Right renal pelvis (tissue), 4 donors: ENCODE data around the gene PRB3. TPM values are rescaled to one million over a fixed set of nuclear protein-coding genes. Genes with fewer than 3 reads are reported as not detected.

Source experiments
- DNase-seq, 4 donors: peaks; one replicate each; pipeline ENCODE4 v3.0.0-alpha.2; 2013; ENCODE audit warnings: low read depth in 4 of 4, low spot score in 3 of 4, missing footprints in 1 of 4
- polyA plus RNA-seq, 4 donors: library from polyadenylated mRNA; unstranded; fragments of 120-200 nt; gene quantifications; one replicate each; pipeline ENCODE4 v1.2.1, GENCODE V29; 2013; ENCODE audit not compliant: insufficient read length in 4 of 4

Gene PRB3
- polyA plus RNA-seq, result under 1 TPM in 2 of 4 donors, not detected in 2; 0.08 to 0.19 TPM

DNA sequence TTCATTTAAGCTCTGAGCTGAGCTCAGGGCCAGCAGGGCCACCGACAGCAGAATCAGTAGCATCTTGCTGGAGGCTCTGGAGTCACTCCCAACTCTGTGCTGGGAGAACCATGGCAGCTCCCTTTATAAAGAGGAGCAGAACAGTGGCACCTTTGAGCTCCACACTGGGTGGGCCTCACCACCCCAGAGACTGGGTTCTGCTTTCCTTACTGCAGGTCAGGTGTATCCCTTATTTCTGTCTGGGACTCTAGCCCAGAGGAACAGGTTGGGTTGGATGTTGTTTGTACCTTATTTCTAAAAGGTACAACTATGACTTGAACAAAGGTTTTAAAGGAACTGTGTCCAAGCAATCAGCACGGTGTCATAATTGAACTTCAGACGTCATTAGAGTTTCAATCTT, at the start of gene PRB3:
TSS of gene PRB3 (minus strand) at position 101 of the 400 bp plus-strand sequence. CDS start at position 63, 38 bp downstream.
- no peak for DNase-seq

DNA sequence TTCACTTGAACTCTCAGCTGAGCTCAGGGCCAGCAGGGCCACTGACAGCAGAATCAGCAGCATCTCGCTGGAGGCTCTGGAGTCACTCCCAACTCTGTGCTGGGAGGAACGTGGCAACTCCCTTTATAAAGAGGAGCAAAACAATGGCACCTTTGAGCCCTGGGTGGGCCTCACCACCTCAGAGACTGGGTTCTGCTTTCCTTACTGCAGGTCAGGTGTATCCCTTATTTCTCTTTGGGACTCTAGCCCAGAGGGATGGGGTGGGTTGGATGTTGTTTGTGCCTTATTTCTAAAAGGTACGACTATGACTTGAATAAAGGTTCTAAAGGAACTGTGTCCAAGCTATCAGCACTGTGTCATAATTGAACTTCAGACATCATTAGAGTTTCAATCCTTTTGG, 40.8 kb upstream of the PRB3 start, which contains the start of gene PRB4:
TSS of gene PRB4 (minus strand) at position 101 of the 400 bp plus-strand sequence. CDS start at position 63, 38 bp downstream.
- DNase-seq, result no peak

DNA sequence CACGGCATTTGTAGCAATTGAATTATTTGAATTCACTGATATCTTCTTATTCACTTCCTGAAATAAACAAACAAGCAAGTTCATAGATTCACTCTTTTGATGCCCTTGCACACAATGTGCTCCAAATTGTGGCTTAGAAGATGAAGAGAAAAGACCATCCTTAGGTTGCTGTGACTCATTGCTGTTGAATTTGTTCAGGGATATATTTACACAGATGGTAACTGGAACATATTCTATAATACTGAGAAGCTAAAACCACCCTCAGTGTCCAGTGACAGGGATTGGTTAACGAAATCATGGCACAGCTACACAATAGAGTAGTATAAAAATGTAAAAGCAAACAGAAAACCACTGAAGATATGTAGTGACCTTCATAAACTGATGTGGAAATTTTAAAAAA, 37.6 kb upstream of the PRB3 start:
- DNase-seq, result no peak

DNA sequence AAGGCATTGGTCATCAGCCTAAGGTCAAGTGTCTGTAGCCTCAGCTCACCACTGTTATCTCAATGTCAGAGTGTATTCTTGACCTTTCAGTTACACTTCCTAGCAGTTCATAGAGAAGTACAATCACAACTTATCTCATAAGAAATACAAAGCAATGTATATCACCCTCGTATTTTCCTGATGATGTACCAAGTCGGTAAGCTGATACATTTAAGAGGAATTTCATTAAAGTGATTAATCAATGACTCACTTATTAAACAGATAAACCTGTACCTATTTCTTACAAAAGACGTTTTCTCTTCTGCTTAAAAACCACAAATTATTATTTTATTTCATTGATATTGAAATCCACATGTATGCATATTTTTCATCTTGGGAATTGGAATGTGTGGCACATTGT, 3.9 kb upstream of the PRB3 start:
- DNase-seq, result no peak

DNA sequence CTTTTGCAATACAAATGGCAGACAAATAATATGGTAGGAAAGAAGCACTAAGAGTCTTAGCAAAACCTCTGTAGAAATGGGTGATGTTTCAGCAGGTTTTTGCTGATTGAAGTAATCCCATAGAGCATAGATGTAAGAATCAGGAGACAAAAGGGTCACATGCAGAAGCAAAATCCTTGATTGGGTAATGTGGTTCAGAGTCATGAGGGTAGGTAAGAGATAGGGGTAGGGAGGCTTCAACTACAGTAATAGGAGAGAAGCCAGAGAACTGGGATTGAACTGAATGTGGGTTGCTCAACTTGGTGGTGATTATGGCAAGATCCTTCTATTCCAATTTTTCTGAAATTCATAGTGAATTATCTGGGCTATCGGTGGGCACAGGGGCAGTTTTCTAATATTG, 5.0 kb downstream of the PRB3 start:
- no peak for DNase-seq

DNA sequence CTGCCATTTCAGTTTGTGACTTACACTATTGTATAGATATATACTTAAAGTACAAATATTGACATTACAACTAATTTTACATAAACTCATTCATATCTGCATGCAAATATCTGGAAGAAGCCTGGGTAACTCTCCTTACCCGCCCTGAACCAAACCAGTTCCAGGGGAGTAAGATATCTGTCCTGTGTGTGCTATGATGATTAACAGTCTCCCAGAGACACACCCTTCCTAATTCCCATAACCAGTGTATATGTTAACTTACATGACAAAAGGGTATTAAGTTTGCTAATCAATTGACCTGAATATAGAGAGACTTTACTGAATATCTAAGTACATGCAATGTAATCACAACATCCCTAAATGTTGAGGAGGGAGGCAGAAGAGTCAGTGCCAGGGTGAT, 23.0 kb downstream of the PRB3 start:
- DNase-seq, result no peak

DNA sequence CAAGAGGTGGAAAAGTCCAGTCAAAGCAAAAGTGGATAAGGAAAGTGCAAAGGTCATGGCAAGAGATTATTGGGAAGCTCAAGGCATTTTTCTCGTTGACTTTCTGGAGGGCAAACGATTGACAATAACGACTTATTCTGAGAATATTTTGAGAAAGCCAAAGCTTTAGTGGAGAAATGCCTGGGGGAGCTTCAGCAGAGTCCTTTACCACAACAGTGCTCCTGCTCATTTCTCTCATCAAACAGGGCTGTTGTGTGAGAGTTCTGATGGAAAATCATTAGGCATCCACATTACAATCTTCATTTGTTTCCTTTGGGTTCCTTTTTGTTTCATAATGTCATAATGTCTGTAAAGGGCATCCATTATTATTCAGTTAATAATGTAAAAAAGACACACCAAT, 26.9 kb downstream of the PRB3 start:
- DNase-seq, result no peak

DNA sequence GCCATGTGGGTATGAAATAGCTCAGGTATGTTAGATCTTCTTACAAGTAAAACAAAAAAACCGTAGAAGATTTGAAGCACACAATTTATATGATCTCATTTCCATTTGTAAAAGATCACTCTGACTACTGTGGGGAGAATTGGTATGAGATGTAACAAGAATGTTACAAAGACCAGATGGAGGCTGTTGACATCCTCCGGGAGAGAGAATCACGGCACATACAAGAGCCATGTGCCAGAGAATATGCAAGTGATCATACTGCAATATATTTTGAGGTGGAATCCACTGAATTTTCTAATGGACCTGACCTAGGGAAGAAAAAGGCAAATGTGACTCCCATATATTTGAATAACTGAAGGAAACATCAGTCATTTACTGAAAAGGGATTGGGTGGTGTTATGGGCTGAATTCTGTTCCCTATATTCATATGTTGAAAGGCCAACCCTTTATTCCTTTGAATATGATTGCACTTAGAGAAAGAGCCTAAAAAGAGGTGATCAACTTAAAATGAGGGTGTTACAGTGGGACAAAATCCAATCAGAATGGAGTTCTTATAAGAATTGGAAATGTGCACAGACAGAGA, 29.1 kb downstream of the PRB3 start:
- no peak for DNase-seq

DNA sequence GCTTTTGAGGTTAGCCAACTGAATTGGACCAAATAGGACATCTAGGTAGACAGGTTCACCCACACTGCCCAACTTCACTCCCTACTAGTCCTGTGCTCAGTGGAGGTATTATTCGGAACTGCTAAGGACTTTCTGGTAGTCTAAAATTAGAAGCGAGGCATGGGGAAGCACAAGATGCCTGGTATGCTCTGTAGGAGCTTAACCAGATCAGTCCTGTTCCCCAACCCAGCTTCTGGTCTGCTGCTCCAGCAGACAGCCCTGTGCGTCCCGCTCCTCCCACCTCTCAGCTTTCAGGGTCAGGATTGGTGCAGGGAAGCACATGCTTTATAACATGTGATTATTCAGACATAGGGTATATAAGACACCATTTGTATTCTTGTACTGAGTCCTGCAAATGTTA, 31.2 kb downstream of the PRB3 start:
- no peak for DNase-seq

DNA sequence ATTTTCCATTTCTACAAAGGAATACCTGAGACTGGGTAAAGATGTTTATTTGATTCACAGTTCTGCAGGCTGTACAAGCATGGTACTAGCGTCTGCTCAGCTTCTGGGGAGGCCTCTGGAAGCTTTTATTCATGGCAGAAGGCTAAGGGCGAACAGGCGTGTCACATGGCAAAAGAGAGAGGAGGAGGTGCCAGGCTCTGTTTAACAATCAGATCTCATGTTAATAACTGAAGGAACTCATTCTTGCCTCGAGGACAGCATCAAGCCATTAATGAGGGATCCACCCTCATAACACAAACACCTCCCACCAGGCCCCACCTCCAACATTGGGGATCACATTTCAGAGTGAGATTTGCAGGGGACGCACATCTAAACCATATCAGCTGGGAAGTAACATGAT, 36.0 kb downstream of the PRB3 start:
- no peak for DNase-seq

DNA sequence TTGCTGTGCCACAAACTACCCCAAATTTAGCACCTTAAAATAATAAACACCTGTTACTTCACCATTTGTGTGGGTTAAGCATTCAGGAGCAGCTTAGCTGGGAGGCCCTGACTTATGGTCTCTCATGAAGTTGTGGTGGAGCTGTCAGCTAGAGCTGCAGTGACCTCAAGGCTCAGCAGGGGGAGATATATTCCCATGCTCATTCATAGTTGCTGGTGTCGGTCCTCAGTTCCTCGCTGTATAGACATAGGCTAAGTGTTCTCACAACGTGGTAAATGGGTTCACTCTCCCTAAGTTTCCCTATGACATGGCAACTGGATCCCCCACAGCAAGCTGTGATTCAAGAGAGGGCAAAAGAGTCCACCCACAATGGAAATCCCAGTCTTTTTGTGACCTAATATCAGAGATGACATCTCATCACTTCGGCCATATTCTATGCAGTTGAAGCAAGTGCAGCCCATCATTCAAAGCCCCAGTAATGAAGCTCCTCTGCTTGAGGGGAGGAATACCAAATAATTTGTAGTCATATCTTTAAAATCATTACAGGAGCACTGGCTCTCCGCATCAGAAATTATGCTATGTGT, 41.1 kb downstream of the PRB3 start:
- peak; percentile 0 to 12 (median 4) for DNase-seq

DNA sequence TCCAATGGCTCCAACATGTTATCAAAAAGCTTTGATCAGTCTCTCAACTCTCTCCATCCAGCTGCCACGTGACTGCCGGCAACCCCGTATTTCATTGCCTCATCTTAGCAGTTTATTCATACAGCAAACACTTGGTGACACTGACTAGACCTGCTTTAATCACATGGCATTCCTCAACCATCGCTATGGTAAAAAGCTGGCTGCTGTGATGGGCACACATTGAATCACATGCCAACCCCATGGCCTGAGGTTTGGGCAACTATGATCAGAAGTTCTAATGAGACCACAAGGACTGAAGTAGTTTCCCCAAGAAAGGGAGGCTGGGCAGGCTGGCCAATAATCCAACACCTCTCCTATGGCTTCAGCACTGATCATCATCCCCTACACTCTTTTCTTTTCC, 42.1 kb downstream of the PRB3 start:
- DNase-seq, result no peak

Other genes starting within 250 kb of the PRB3 start
- 1 to 10 TPM in 2 of 4 donors, under 1 TPM in 2; 0.79 to 1.5 (median 1.2) TPM for gene TAS2R19, start 247.1 kb downstream of the PRB3 start, polyA plus RNA-seq
- 1 to 10 TPM in 2 of 4 donors, under 1 TPM in 2; 0.65 to 1.9 (median 0.92) TPM for gene TAS2R31, start 238.3 kb downstream of the PRB3 start, polyA plus RNA-seq
- under 1 TPM in 2 of 4 donors, not detected in 2; 0.09 to 0.22 TPM for gene TAS2R46, start 207.4 kb downstream of the PRB3 start, polyA plus RNA-seq
- under 1 TPM; 0.16 to 0.62 (median 0.40) TPM for gene TAS2R43, start 177.4 kb downstream of the PRB3 start, polyA plus RNA-seq
- gene TAS2R30, start 135.1 kb downstream of the PRB3 start, polyA plus RNA-seq, result under 1 TPM in 1 of 4 donors, not detected in 3; 0.16 TPM
- gene SMIM10L1, start 98.5 kb downstream of the PRB3 start, polyA plus RNA-seq, result 10 to 100 TPM; 17.0 to 20.7 (median 19.5) TPM
- gene TAS2R42, start 82.8 kb downstream of the PRB3 start, polyA plus RNA-seq, result not detected
- not detected for gene PRB4, start 40.7 kb upstream of the PRB3 start, polyA plus RNA-seq
- gene PRB2, start 125.9 kb upstream of the PRB3 start, polyA plus RNA-seq, result not detected